Muscle of arm (tissue), 12 donors: Measurements from ENCODE around the gene CDKL1. TPM values are rescaled to one million over a fixed set of nuclear protein-coding genes. Genes with fewer than 3 reads are reported as not detected.
"Not testable (repeated sequence)": the region's sequence is repeated elsewhere in the genome, so short reads cannot be mapped to it uniquely, and the experiment has no call there.

Source experiments
- DNase-seq: peaks from one replicate; pipeline ENCODE4 v3.0.0-alpha.2; 2013
- polyA plus RNA-seq, 12 donors: library from polyadenylated mRNA; unstranded; fragments of 120-200 nt; gene quantifications; one replicate each; pipeline ENCODE4 v1.2.1, GENCODE V29; 2013; ENCODE audit not compliant: insufficient read length in 12 of 12

CDKL1 gene
- polyA plus RNA-seq, 12 donors: 2.0 to 9.0 (median 4.5) TPM; not detected in 2

- peak; percentile 82 for DNase-seq
Measured at GRCh38 chr14:50335389-50335788, 61.3 kb downstream of the CDKL1 start.

- DNase-seq: no peak
Measured at GRCh38 chr14:50334211-50334610, 62.5 kb downstream of the CDKL1 start.

GRCh38 chr14:50333014-50333509 is 63.6 kb downstream of the CDKL1 start:
- DNase-seq: no peak

GRCh38 chr14:50331596-50331995 is 65.1 kb downstream of the CDKL1 start:
- no peak for DNase-seq

- peak; percentile 88 for DNase-seq
Measured at GRCh38 chr14:50321009-50321660, 75.5 kb downstream of the CDKL1 start.

- DNase-seq: no peak
Measured at GRCh38 chr14:50320283-50320682, 76.4 kb downstream of the CDKL1 start.

- no peak for DNase-seq
Measured at GRCh38 chr14:50319721-50320120, 77.0 kb downstream of the CDKL1 start.

- DNase-seq: no peak
Measured at GRCh38 chr14:50319293-50319692, 77.4 kb downstream of the CDKL1 start.

GRCh38 chr14:50318031-50318626 is 78.6 kb downstream of the CDKL1 start:
- DNase-seq: no peak

- not testable (repeated sequence) for DNase-seq
Measured at GRCh38 chr14:50314098-50314497, 82.6 kb downstream of the CDKL1 start.

- no peak for DNase-seq
Measured at GRCh38 chr14:50312734-50313054, 84.0 kb downstream of the CDKL1 start.

- peak; percentile 93 for DNase-seq
Measured at GRCh38 chr14:50311972-50312733, 84.5 kb downstream of the CDKL1 start, which contains the start of the genes DMAC2L and L2HGDH. DMAC2L (plus strand) TSS chr14:50312324; CDS start chr14:50321488, 9,164 bp downstream. L2HGDH (minus strand) TSS chr14:50312229; CDS start chr14:50312150, 79 bp downstream.

- DNase-seq: no peak
Measured at GRCh38 chr14:50311337-50311971, 85.2 kb downstream of the CDKL1 start.

- no peak for DNase-seq
Measured at GRCh38 chr14:50310445-50310844, 86.2 kb downstream of the CDKL1 start.

- DNase-seq: no peak
Measured at GRCh38 chr14:50308363-50308915, 88.2 kb downstream of the CDKL1 start.

GRCh38 chr14:50303744-50304471 is 92.8 kb downstream of the CDKL1 start:
- no peak for DNase-seq

GRCh38 chr14:50301914-50302313 is 94.8 kb downstream of the CDKL1 start:
- no peak for DNase-seq

GRCh38 chr14:50299585-50299984 is 97.1 kb downstream of the CDKL1 start:
- DNase-seq: no peak

GRCh38 chr14:50290306-50290705 is 106.4 kb downstream of the CDKL1 start:
- no peak for DNase-seq

GRCh38 chr14:50288146-50288545 is 108.5 kb downstream of the CDKL1 start:
- DNase-seq: no peak

GRCh38 chr14:50285861-50286260 is 110.8 kb downstream of the CDKL1 start:
- DNase-seq: no peak
